HepG2 (cell line): ENCODE data around the gene SYNE3. TPM values are rescaled to one million over a fixed set of nuclear protein-coding genes. Genes with fewer than 3 reads are reported as not detected.

Experiments
- BCL6 ChIP-seq: IDR thresholded peaks from 2 replicates; pipeline ENCODE4 v1.6.1; 2016; ENCODE audit warnings: missing genetic modification reagents, missing compliant biosample characterization
- BRCA1 ChIP-seq: sonication (generic); formaldehyde crosslinking; IDR thresholded peaks from 2 replicates; pipeline ENCODE4 v1.4.0; 2020; ENCODE audit warnings: missing genetic modification reagents
- FOXP1 ChIP-seq, 2 experiments: fragments of 450-650 bp in 1 of 2; IDR thresholded peaks; 2 replicates each; pipeline ENCODE4 v1.6.1; 2017 to 2018; ENCODE audit warnings: antibody characterized with exemption in 1 of 2
- HHEX ChIP-seq: IDR thresholded peaks from 2 replicates; pipeline ENCODE4 v1.6.1; 2016; ENCODE audit warnings: control low read depth
- HIC2 ChIP-seq: sonication (generic); formaldehyde crosslinking; IDR thresholded peaks from 2 replicates; pipeline ENCODE4 v1.9.0; 2022; ENCODE audit warnings: low read depth, missing genetic modification reagents
- KLF6 ChIP-seq: IDR thresholded peaks from 2 replicates; pipeline ENCODE4 v1.8.0; 2016; ENCODE audit warnings: missing biosample characterization, missing genetic modification reagents
- MEIS1 ChIP-seq: sonication (generic); formaldehyde crosslinking; IDR thresholded peaks from 2 replicates; pipeline ENCODE4 v1.9.0; 2021; ENCODE audit warnings: mild to moderate bottlenecking, missing genetic modification reagents, moderate library complexity, borderline replicate concordance
- POGK ChIP-seq: sonication (generic); formaldehyde crosslinking; conservative IDR thresholded peaks from 2 replicates; pipeline ENCODE4 v1.8.0; 2022; ENCODE audit warnings: mild to moderate bottlenecking, moderate library complexity, missing genetic modification reagents
- SMC3 ChIP-seq: IDR thresholded peaks from 2 replicates; pipeline ENCODE4 v1.6.1; 2011; ENCODE audit warnings: low read length, improper control_type of control experiment
- SOX6 ChIP-seq, 2 experiments: fragments of 450-650 bp in 1 of 2; sonication (generic) in 1 of 2; formaldehyde crosslinking in 1 of 2; IDR thresholded peaks; 2 replicates each; pipeline versions ENCODE4 v1.4.0 to v1.6.1; 2017 to 2020; ENCODE audit warnings: antibody characterized with exemption in 1 of 2, mild to moderate bottlenecking in 1 of 2, missing genetic modification reagents in 1 of 2
- ZGPAT ChIP-seq: IDR thresholded peaks from 2 replicates; pipeline ENCODE4 v1.6.1; 2016; ENCODE audit warnings: mild to moderate bottlenecking
- ZIK1 ChIP-seq: sonication (generic); formaldehyde crosslinking; IDR thresholded peaks from 2 replicates; pipeline ENCODE4 v1.5.0; 2020; ENCODE audit warnings: mild to moderate bottlenecking, low read depth, missing genetic modification reagents, borderline replicate concordance
- ZNF292 ChIP-seq: sonication (generic); formaldehyde crosslinking; IDR thresholded peaks from 2 replicates; pipeline ENCODE4 v1.8.1; 2022; ENCODE audit warnings: mild to moderate bottlenecking, low read depth, missing genetic modification reagents, borderline replicate concordance
- ZNF629 ChIP-seq: sonication (generic); formaldehyde crosslinking; conservative IDR thresholded peaks from 2 replicates; pipeline ENCODE4 v1.5.0; 2020; ENCODE audit warnings: missing genetic modification reagents
- ZNF772 ChIP-seq: sonication (generic); formaldehyde crosslinking; IDR thresholded peaks from 2 replicates; pipeline ENCODE4 v1.5.0; 2020; ENCODE audit warnings: mild to moderate bottlenecking, missing genetic modification reagents
- polyA plus RNA-seq, 8 experiments: library from polyadenylated mRNA; depleted of rRNA in 3 of 8; stranded (reverse) in 7 of 8; unstranded in 1 of 8; fragments of >200 nt; fragmentation: Illumina TruSeq in 4 of 8; extraction: Trizol in 4 of 8; gene quantifications; 2 replicates each; pipeline versions ENCODE4 v1.2.1 to v1.2.3, GENCODE V29; 2011 to 2016; ENCODE audit warnings: low read depth in 4 of 8, missing spikeins in 1 of 8, mixed read lengths in 1 of 8; ENCODE audit not compliant: insufficient read depth in 1 of 8
- total RNA-seq, 5 experiments: library from RNA; depleted of rRNA; stranded (reverse); fragments of >200 nt; fragmentation: Illumina TruSeq; extraction: Trizol; gene quantifications; 2 replicates each; pipeline ENCODE4 v1.2.3, GENCODE V29; 2016; ENCODE audit warnings: low read depth in 1 of 5
- TF ChIP-seq, protein P1 (sequence below): sonication (generic); IDR thresholded peaks from 2 replicates; pipeline ENCODE4 v1.6.1; 2016; ENCODE audit warnings: low read depth, borderline replicate concordance
- TF ChIP-seq, protein P2 (sequence below): sonication (generic); formaldehyde crosslinking; IDR thresholded peaks from 2 replicates; pipeline ENCODE4 v1.5.0; 2020; ENCODE audit warnings: missing genetic modification reagents, mild to moderate bottlenecking, borderline replicate concordance
- TF ChIP-seq, protein P3 (sequence below), 2 experiments: sonication (generic) in 1 of 2; formaldehyde crosslinking in 1 of 2; IDR thresholded peaks; 2 replicates each; pipeline versions ENCODE4 v1.4.0 to v1.6.1; 2018 to 2020; ENCODE audit warnings: missing genetic modification reagents in 2 of 2, borderline replicate concordance in 1 of 2, low read depth in 1 of 2, mild to moderate bottlenecking in 1 of 2, missing biosample characterization in 1 of 2

The SYNE3 gene
- total and polyA plus RNA-seq, 2 of the 13 experiments (the other 11 are each of a cell fraction or from before 2014, with no cell fraction given): 7.8 to 8.0 TPM

- TF ChIP-seq POGK (CRISPR knock-in tag) (no peak), HHEX (CRISPR knock-in tag) (0 out of 2 replicates have a peak, but pooled peaks have one; percentile 35), ZNF772 (CRISPR knock-in tag) (0 out of 2 replicates have a peak, but pooled peaks have one; percentile 42), HIC2 (peak; percentile 84), ZGPAT (peak; percentile 58; the same call in 1 of the 2 replicates), SMC3 (no peak), KLF6 (CRISPR knock-in tag) (0 out of 2 replicates have a peak, but pooled peaks have one; percentile 21), SOX6 (IDR thresholded peaks at IDR 0.05) (no peak), SOX6 (CRISPR knock-in tag; IDR thresholded peaks at IDR 0.05) (peak; percentile 79), BCL6 (CRISPR knock-in tag) (peak; percentile 86), ZNF292 (CRISPR knock-in tag) (0 out of 2 replicates have a peak, but pooled peaks have one; percentile 71), FOXP1 (IDR thresholded peaks at IDR 0.05) (no peak), FOXP1 (CRISPR knock-in tag; IDR thresholded peaks at IDR 0.05) (peak; percentile 36), BRCA1 (no peak), ZIK1 (CRISPR knock-in tag) (0 out of 2 replicates have a peak, but pooled peaks have one; percentile 65), MEIS1 (peak; percentile 78; the same call in 1 of the 2 replicates), ZNF629 (CRISPR knock-in tag) (peak; percentile 37; the same call in 1 of the 2 replicates)
- TF ChIP-seq, protein P1, sequence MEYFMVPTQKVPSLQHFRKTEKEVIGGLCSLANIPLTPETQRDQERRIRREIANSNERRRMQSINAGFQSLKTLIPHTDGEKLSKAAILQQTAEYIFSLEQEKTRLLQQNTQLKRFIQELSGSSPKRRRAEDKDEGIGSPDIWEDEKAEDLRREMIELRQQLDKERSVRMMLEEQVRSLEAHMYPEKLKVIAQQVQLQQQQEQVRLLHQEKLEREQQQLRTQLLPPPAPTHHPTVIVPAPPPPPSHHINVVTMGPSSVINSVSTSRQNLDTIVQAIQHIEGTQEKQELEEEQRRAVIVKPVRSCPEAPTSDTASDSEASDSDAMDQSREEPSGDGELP: peak; percentile 23; the same call in 1 of the 2 replicates
- TF ChIP-seq, protein P2, sequence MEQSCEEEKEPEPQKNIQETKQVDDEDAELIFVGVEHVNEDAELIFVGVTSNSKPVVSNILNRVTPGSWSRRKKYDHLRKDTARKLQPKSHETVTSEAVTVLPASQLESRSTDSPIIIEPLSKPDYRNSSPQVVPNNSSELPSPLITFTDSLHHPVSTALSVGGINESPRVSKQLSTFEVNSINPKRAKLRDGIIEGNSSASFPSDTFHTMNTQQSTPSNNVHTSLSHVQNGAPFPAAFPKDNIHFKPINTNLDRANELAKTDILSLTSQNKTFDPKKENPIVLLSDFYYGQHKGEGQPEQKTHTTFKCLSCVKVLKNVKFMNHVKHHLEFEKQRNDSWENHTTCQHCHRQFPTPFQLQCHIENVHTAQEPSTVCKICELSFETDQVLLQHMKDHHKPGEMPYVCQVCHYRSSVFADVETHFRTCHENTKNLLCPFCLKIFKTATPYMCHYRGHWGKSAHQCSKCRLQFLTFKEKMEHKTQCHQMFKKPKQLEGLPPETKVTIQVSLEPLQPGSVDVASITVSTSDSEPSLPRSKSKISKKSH (CRISPR knock-in tag): no peak
- TF ChIP-seq, protein P3, sequence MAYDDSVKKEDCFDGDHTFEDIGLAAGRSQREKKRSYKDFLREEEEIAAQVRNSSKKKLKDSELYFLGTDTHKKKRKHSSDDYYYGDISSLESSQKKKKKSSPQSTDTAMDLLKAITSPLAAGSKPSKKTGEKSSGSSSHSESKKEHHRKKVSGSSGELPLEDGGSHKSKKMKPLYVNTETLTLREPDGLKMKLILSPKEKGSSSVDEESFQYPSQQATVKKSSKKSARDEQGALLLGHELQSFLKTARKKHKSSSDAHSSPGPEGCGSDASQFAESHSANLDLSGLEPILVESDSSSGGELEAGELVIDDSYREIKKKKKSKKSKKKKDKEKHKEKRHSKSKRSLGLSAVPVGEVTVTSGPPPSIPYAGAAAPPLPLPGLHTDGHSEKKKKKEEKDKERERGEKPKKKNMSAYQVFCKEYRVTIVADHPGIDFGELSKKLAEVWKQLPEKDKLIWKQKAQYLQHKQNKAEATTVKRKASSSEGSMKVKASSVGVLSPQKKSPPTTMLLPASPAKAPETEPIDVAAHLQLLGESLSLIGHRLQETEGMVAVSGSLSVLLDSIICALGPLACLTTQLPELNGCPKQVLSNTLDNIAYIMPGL (CRISPR knock-in tag; IDR thresholded peaks at IDR 0.05; ENCODE audit: borderline replicate concordance in 1 of 2, low read depth in 1 of 2): peak in 1 of 2 experiments; percentile 36; a peak in 2 of 4 replicates
These were observed 31.3 kb upstream of the SYNE3 start (continued) for GRCh38 chr14:95547626-95548327.
